Caco-2 (cell line): ENCODE data around the gene PPM1H. TPM values are rescaled to one million over a fixed set of nuclear protein-coding genes. Genes with fewer than 3 reads are reported as not detected.
"Not testable (repeated sequence)": the region's sequence is repeated elsewhere in the genome, so short reads cannot be mapped to it uniquely, and the experiment has no call there.

Experiments used
- BruUV-seq: library from RNA; stranded (reverse); fragments of 400-500 nt; replicated peaks from 2 replicates; lab custom pipeline; 2021; lab: Mats Ljungman, UMichigan
- CTCF ChIA-PET: fragments of 300-600 bp; sonication (Branson Sonifier 250); formaldehyde crosslinking; loops from one replicate; lab custom pipeline; 2022; ENCODE audit warnings: antibody characterized with exemption; lab: Charles Lee
- POLR2A ChIA-PET: fragments of 300-600 bp; sonication (Branson Sonifier 250); formaldehyde crosslinking; loops from one replicate; lab custom pipeline; 2022; ENCODE audit warnings: antibody characterized with exemption; lab: Charles Lee
- DNase-seq, 2 experiments: peaks; one replicate each; pipeline versions ENCODE4 v3.0.0 to v3.0.0-alpha.2; 2020 to 2022
- H3K27me3 ChIP-seq: replicated peaks from 2 replicates; pipeline ENCODE4 v1.6.0; 2011; ENCODE audit warnings: low read length; ENCODE audit not compliant: control insufficient read depth, insufficient read depth
- H3K36me3 ChIP-seq: 2 replicates; pipeline ENCODE4 v1.5.1; 2011; ENCODE audit warnings: low read length; ENCODE audit not compliant: control insufficient read depth, insufficient read depth
- H3K4me1 ChIP-seq: fragments of 250-450 bp; sonication (Bioruptor Pico); 2 replicates; pipeline ENCODE4 v1.5.1; 2020; ENCODE audit warnings: mild to moderate bottlenecking
- H3K4me3 ChIP-seq: 2 replicates; pipeline ENCODE4 v1.5.1; 2011; ENCODE audit warnings: low read depth, mild to moderate bottlenecking, control low read depth, low read length
- H3K9me3 ChIP-seq: fragments of 250-450 bp; sonication (Bioruptor Pico); 2 replicates; pipeline ENCODE4 v1.5.1; 2020; ENCODE audit warnings: mild to moderate bottlenecking, moderate library complexity
- H3K27ac Mint-ChIP-seq: one replicate; pipeline ENCODE4 v1.8.0; 2022; ENCODE audit warnings: mixed read lengths; ENCODE audit not compliant: unreplicated experiment
- H3K27me3 Mint-ChIP-seq: one replicate; pipeline ENCODE4 v1.8.0; 2022; ENCODE audit warnings: mixed read lengths; ENCODE audit not compliant: insufficient read depth, unreplicated experiment
- H3K36me3 Mint-ChIP-seq: one replicate; pipeline ENCODE4 v1.8.0; 2022; ENCODE audit warnings: mild to moderate bottlenecking, mixed read lengths; ENCODE audit not compliant: insufficient read depth, unreplicated experiment
- H3K4me1 Mint-ChIP-seq: one replicate; pipeline ENCODE4 v1.8.0; 2022; ENCODE audit warnings: low read depth, mixed read lengths; ENCODE audit not compliant: unreplicated experiment
- H3K4me3 Mint-ChIP-seq: one replicate; pipeline ENCODE4 v1.8.0; 2022; ENCODE audit warnings: mild to moderate bottlenecking, moderate library complexity, mixed read lengths; ENCODE audit not compliant: unreplicated experiment
- H3K9me3 Mint-ChIP-seq: one replicate; pipeline ENCODE4 v1.8.0; 2022; ENCODE audit warnings: mixed read lengths; ENCODE audit not compliant: unreplicated experiment
- intact Hi-C: fragments of 100-400 bp; cut with micrococcal nuclease; formaldehyde crosslinking; loops from one replicate; pipeline ENCODE4 v1.10.0; 2022; ENCODE audit not compliant: unreplicated experiment
- total RNA-seq: library from RNA; stranded (reverse); gene quantifications from 2 replicates; pipeline ENCODE4 v1.2.3, GENCODE V29; 2022
- TF ChIP-seq, protein P1 (sequence below), 2 experiments: fragments of 200-600 bp in 1 of 2; IDR thresholded peaks; 1 replicate in 1 of 2; 2 replicates in 1 of 2; pipeline versions ENCODE4 v1.5.1 to v1.8.0; 2011 to 2022; ENCODE audit warnings: antibody characterized with exemption in 1 of 2, control low read depth in 1 of 2, inconsistent platforms in 1 of 2, low read depth in 1 of 2, low read length in 1 of 2, mild to moderate bottlenecking in 1 of 2, moderate library complexity in 1 of 2; ENCODE audit not compliant: insufficient read depth in 1 of 2, severe bottlenecking in 1 of 2, unreplicated experiment in 1 of 2

The PPM1H gene
- total RNA-seq, 1 experiment from 2014 or later: 151 TPM

DNA sequence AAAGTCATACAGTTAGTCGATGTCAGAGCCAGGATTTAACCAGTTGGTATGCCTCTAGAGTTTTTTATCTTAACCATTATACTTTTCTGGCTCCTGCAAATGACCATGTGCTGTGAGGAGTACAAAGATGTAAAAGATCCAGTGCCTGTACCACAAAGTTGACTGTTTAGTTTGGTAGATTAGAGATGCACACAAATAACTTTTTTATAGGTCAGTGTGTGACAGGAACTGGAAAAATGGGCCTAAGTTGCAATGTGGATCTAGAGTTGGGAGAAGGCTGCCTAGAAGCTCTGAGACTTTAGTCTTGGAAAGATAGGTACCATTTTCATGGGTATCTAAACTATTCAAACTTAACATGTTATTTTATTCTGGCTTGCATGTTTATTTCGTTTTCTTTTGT, 32.8 kb upstream of the PPM1H start:
- Histone ChIP-seq H3K27me3 (no peaks in the 10 kb centered on the region), H3K36me3 (no peaks in the 10 kb centered on the region), H3K4me3 (no peak overlapping the region), H3K9me3 (no peaks in the 10 kb centered on the region), H3K4me1 (peaks cover 46% of the 10 kb centered on the region)
- TF ChIP-seq, protein P1, sequence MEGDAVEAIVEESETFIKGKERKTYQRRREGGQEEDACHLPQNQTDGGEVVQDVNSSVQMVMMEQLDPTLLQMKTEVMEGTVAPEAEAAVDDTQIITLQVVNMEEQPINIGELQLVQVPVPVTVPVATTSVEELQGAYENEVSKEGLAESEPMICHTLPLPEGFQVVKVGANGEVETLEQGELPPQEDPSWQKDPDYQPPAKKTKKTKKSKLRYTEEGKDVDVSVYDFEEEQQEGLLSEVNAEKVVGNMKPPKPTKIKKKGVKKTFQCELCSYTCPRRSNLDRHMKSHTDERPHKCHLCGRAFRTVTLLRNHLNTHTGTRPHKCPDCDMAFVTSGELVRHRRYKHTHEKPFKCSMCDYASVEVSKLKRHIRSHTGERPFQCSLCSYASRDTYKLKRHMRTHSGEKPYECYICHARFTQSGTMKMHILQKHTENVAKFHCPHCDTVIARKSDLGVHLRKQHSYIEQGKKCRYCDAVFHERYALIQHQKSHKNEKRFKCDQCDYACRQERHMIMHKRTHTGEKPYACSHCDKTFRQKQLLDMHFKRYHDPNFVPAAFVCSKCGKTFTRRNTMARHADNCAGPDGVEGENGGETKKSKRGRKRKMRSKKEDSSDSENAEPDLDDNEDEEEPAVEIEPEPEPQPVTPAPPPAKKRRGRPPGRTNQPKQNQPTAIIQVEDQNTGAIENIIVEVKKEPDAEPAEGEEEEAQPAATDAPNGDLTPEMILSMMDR (IDR thresholded peaks at IDR 0.05; ENCODE audit: insufficient read depth in 1 of 2, low read depth in 1 of 2, low read length in 1 of 2, severe bottlenecking in 1 of 2, unreplicated experiment in 1 of 2): no peak
- H3K4me3 Mint-ChIP-seq: no peak overlapping the region
- no peak for DNase-seq
- POLR2A ChIA-PET: no interaction called here
- peaks cover 42% of the 10 kb centered on the region for H3K4me1 Mint-ChIP-seq
- CTCF ChIA-PET: no interaction called here
- H3K36me3 Mint-ChIP-seq: no peaks in the 10 kb centered on the region
- intact Hi-C loops: no loop called here
- no peaks in the 10 kb centered on the region for H3K9me3 Mint-ChIP-seq
- BruUV-seq: no TSS peak
- peak overlapping the region; percentile 39 for H3K27ac Mint-ChIP-seq
- H3K27me3 Mint-ChIP-seq: no peaks in the 10 kb centered on the region

DNA sequence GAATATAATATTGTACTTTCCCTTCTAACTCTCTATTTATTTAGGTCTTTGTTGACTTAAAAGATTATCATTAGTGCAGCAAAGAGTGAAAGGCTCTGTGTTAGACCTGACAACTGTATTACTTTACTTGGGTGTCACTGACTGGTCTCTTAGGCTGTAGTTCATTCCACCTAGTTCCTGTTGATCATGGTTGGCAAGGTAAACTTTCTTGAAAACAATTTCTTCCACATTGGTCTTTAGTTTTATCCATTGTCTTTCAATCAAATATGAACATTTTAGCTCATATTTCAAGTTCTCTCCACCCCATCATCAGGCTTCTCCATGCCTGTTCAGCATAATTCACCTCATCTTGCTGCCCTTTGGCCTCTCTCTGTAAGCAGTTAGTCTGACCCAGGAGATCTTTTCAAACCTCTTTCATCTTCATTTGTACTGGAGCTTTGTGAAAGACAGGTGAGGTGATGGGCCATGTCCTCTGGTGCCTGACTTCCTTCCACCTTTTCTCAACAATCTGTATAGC, 32.1 kb upstream of the PPM1H start:
- ChIA-PET CTCF (no interaction called here), POLR2A (no interaction called here)
- H3K27ac Mint-ChIP-seq: peak overlapping the region; percentile 39
- no peaks in the 10 kb centered on the region for H3K36me3 Mint-ChIP-seq
- intact Hi-C loops: no loop called here
- peak in 1 of 2 experiments; percentile 13 for DNase-seq
- no peak overlapping the region for H3K4me3 Mint-ChIP-seq
- Histone ChIP-seq H3K4me3 (no peak overlapping the region), H3K27me3 (no peaks in the 10 kb centered on the region), H3K4me1 (peaks cover 45% of the 10 kb centered on the region), H3K9me3 (no peaks in the 10 kb centered on the region), H3K36me3 (no peaks in the 10 kb centered on the region)
- BruUV-seq: no TSS peak
- TF ChIP-seq, protein P1 (IDR thresholded peaks at IDR 0.05; ENCODE audit: insufficient read depth in 1 of 2, low read depth in 1 of 2, low read length in 1 of 2, severe bottlenecking in 1 of 2, unreplicated experiment in 1 of 2): no peak
- no peaks in the 10 kb centered on the region for H3K9me3 Mint-ChIP-seq
- no peaks in the 10 kb centered on the region for H3K27me3 Mint-ChIP-seq
- H3K4me1 Mint-ChIP-seq: peaks cover 38% of the 10 kb centered on the region

DNA sequence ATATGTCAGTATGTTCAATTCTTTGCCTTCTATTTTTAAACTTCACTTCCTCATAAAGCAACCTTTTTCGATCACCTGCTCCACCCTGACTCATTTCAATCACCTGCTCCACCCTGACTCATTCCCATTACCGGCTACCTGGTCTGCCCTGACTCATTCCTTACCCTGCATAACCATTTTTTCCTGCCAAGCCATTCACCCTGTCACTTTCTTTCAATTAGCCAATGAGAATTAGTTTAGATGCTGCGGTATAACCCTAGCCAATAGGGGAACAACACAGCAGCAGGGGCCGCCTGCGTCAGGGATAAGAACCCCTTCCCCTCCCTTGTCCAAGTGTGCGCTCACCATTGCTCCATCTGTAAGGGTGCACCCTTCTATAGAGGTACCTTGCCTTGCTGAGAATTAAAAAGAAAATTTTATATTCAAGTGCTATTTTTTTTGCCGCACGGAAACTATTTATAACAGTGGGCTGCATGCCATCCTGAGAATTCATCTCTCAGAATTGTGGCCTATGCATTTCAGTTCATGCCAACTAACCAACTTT, 31.6 kb upstream of the PPM1H start:
- H3K9me3 Mint-ChIP-seq, H3K36me3 Mint-ChIP-seq, POLR2A ChIA-PET, CTCF ChIA-PET, intact Hi-C loops, H3K36me3 ChIP-seq, BruUV-seq, H3K27me3 Mint-ChIP-seq, H3K4me3 Mint-ChIP-seq, H3K4me3 ChIP-seq, H3K9me3 ChIP-seq, H3K27me3 ChIP-seq: not testable (repeated sequence)
- H3K4me1 ChIP-seq: peaks cover 41% of the 10 kb centered on the region
- DNase-seq: peak in 1 of 2 experiments; percentile 35
- Mint-ChIP-seq H3K27ac (peak overlapping the region; percentile 8), H3K4me1 (peaks cover 33% of the 10 kb centered on the region)

DNA sequence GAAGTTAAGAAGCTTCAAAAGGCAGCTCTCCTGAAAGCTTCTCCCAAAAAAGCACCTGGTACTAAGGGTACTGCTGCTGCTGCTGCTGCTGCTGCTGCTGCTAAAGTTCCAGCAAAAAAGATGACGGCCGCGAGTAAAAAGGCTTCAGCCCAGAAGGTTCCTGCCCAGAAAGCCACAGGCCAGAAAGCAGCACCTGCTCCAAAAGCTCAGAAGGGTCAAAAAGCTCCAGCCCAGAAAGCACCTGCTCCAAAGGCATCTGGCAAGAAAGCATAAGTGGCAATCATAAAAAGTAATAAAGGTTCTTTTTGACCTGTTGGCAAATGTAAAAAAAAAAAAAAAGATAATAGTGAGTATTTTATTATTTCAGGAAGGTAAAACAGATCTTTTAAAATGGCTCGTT, 30.8 kb upstream of the PPM1H start:
- H3K9me3 ChIP-seq, H3K4me3 ChIP-seq, BruUV-seq, H3K27ac Mint-ChIP-seq, H3K36me3 ChIP-seq, H3K9me3 Mint-ChIP-seq, H3K36me3 Mint-ChIP-seq, H3K27me3 ChIP-seq, DNase-seq, H3K4me3 Mint-ChIP-seq, intact Hi-C loops, H3K27me3 Mint-ChIP-seq: not testable (repeated sequence)
- ChIA-PET POLR2A (interaction anchor here (0.7 kb wide), 1 partner anchor 133 kb away, joined by 6 read pairs; no protein-coding TSS in a partner anchor), CTCF (interaction anchor here (0.6 kb wide), 1 partner anchor 166 kb away, joined by 3 read pairs; no protein-coding TSS in a partner anchor)
- peaks cover 30% of the 10 kb centered on the region for H3K4me1 Mint-ChIP-seq
- H3K4me1 ChIP-seq: peaks cover 41% of the 10 kb centered on the region

DNA sequence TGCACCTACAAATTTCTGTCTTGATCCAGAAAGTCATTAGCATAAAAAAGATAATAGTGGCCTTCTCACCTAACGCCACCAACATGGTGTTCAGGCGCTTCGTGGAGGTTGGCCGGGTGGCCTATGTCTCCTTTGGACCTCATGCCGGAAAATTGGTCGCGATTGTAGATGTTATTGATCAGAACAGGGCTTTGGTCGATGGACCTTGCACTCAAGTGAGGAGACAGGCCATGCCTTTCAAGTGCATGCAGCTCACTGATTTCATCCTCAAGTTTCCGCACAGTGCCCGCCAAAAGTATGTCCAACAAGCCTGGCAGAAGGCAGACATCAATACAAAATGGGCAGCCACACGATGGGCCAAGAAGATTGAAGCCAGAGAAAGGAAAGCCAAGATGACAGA, 30.3 kb upstream of the PPM1H start:
- DNase-seq, H3K36me3 Mint-ChIP-seq, intact Hi-C loops, H3K36me3 ChIP-seq, CTCF ChIA-PET, H3K27me3 Mint-ChIP-seq, H3K4me3 Mint-ChIP-seq, H3K27ac Mint-ChIP-seq, H3K4me3 ChIP-seq, H3K9me3 ChIP-seq, H3K9me3 Mint-ChIP-seq, H3K27me3 ChIP-seq: not testable (repeated sequence)
- peaks cover 30% of the 10 kb centered on the region for H3K4me1 Mint-ChIP-seq
- H3K4me1 ChIP-seq: peaks cover 41% of the 10 kb centered on the region
- POLR2A ChIA-PET: interaction anchor here (0.7 kb wide), 1 partner anchor 132 kb away, joined by 6 read pairs; no protein-coding TSS in a partner anchor
- TSS peak; percentile 61 for BruUV-seq
